OCI-LY1 (cell line): ENCODE results near the gene LRRC3C.

Experiments
- H2AFZ ChIP-seq: fragments of 200-600 bp; sonication (generic), shearing (Covaris generic); 2 replicates; pipeline ENCODE4 v1.6.0; 2014; ENCODE audit warnings: antibody characterized with exemption, mild to moderate bottlenecking, low read length
- H3F3A ChIP-seq: fragments of 200-600 bp; sonication (generic), shearing (Covaris generic); 2 replicates; pipeline ENCODE4 v1.6.0; 2014; ENCODE audit warnings: mild to moderate bottlenecking, antibody characterized with exemption, low read length, moderate library complexity; ENCODE audit not compliant: insufficient read depth
- H3K27ac ChIP-seq: fragments of 200-600 bp; sonication (generic); 2 replicates; pipeline ENCODE4 v1.5.1; 2014; ENCODE audit warnings: low read length, mixed run types, mild to moderate bottlenecking, low read depth; ENCODE audit not compliant: poor library complexity, severe bottlenecking
- H3K27me3 ChIP-seq: fragments of 200-600 bp; sonication (generic); 2 replicates; pipeline ENCODE4 v1.6.0; 2014; ENCODE audit warnings: antibody characterized with exemption, mild to moderate bottlenecking, low read length, moderate library complexity; ENCODE audit not compliant: insufficient read depth
- H3K36me3 ChIP-seq: fragments of 200-600 bp; sonication (generic); 2 replicates; pipeline ENCODE4 v1.6.1; 2014; ENCODE audit warnings: mild to moderate bottlenecking, antibody characterized with exemption, low read length, moderate library complexity, mixed read lengths; ENCODE audit not compliant: insufficient read depth
- H3K4me1 ChIP-seq: fragments of 200-600 bp; sonication (generic); 2 replicates; pipeline ENCODE4 v1.5.1; 2014; ENCODE audit warnings: mild to moderate bottlenecking, low read length, moderate library complexity; ENCODE audit not compliant: insufficient read depth, severe bottlenecking
- H3K4me2 ChIP-seq: fragments of 200-600 bp; sonication (generic), shearing (Covaris generic); 2 replicates; pipeline ENCODE4 v1.6.1; 2014; ENCODE audit warnings: low read length
- H3K4me3 ChIP-seq: fragments of 200-600 bp; sonication (generic); 2 replicates; pipeline ENCODE4 v1.5.1; 2014; ENCODE audit warnings: low read length, low read depth, mild to moderate bottlenecking, mixed read lengths; ENCODE audit not compliant: poor library complexity, severe bottlenecking
- H3K79me2 ChIP-seq: fragments of 200-600 bp; shearing (Covaris generic); 2 replicates; pipeline ENCODE4 v1.6.1; 2016; ENCODE audit warnings: mixed run types, low read length, mixed read lengths; ENCODE audit not compliant: insufficient read depth
- H3K9ac ChIP-seq: fragments of 200-600 bp; sonication (generic), shearing (Covaris generic); 2 replicates; pipeline ENCODE4 v1.6.1; 2014; ENCODE audit warnings: mild to moderate bottlenecking, low read length, mixed read lengths
- H3K9me2 ChIP-seq: fragments of 200-600 bp; sonication (generic), shearing (Covaris generic); 2 replicates; pipeline ENCODE4 v1.6.1; 2014; ENCODE audit warnings: low read depth, mild to moderate bottlenecking, low read length, mixed read lengths
- H3K9me3 ChIP-seq: fragments of 200-600 bp; shearing (Covaris generic); 2 replicates; pipeline ENCODE4 v1.6.1; 2014; ENCODE audit warnings: low read length, mixed read lengths
- H4K20me1 ChIP-seq: fragments of 200-600 bp; sonication (generic), shearing (Covaris generic); 2 replicates; pipeline ENCODE4 v1.6.0; 2016; ENCODE audit warnings: mild to moderate bottlenecking, low read length; ENCODE audit not compliant: insufficient read depth
- CTCF ChIP-seq: fragments of 200-600 bp; sonication (generic), shearing (Covaris generic); IDR thresholded peaks from 2 replicates; pipeline ENCODE4 v1.5.1; 2017; ENCODE audit warnings: mild to moderate bottlenecking, antibody characterized with exemption, low read length, moderate library complexity, mixed read lengths
- EZH2 ChIP-seq: fragments of 200-600 bp; sonication (generic), shearing (Covaris generic); IDR thresholded peaks from 2 replicates; pipeline ENCODE4 v1.8.0; 2017; ENCODE audit warnings: borderline replicate concordance, mixed run types, mild to moderate bottlenecking, antibody characterized with exemption, low read length, moderate library complexity, mixed read lengths

Gene LRRC3C

GRCh38 chr17:39926135-39926587 lies 1.4 kb upstream of the LRRC3C start:
- H3K9me2 ChIP-seq = no peaks in the 10 kb centered on the region
- peak overlapping the region; percentile 83 for H3K27ac ChIP-seq
- H3K9ac ChIP-seq = peak overlapping the region; percentile 76
- H3K27me3 ChIP-seq = no peaks in the 10 kb centered on the region
- peaks cover 32% of the 10 kb centered on the region for H3K36me3 ChIP-seq
- no peak for TF ChIP-seq CTCF
- TF ChIP-seq EZH2 = no peak
- H3K79me2 ChIP-seq = peaks cover 24% of the 10 kb centered on the region
- peak overlapping the region; percentile 88 for H3K4me2 ChIP-seq
- H2AFZ ChIP-seq = no peak overlapping the region
- peak overlapping the region; percentile 78 for H3K4me3 ChIP-seq
- peaks cover 56% of the 10 kb centered on the region for H3K4me1 ChIP-seq
- H3K9me3 ChIP-seq = no peaks in the 10 kb centered on the region
- no peaks in the 10 kb centered on the region for H4K20me1 ChIP-seq
- H3F3A ChIP-seq = no peaks in the 10 kb centered on the region

GRCh38 chr17:39926588-39927100 lies 888 bp upstream of the LRRC3C start:
- H3K4me1 ChIP-seq = peaks cover 52% of the 10 kb centered on the region
- no peaks in the 10 kb centered on the region for H3K9me2 ChIP-seq
- H3K4me3 ChIP-seq = peak overlapping the region; percentile 78
- H2AFZ ChIP-seq = no peak overlapping the region
- H3K4me2 ChIP-seq = peak overlapping the region; percentile 88
- H3K27ac ChIP-seq = peak overlapping the region; percentile 83
- H3F3A ChIP-seq = no peaks in the 10 kb centered on the region
- TF ChIP-seq EZH2 = no peak
- peaks cover 27% of the 10 kb centered on the region for H3K36me3 ChIP-seq
- H3K27me3 ChIP-seq = no peaks in the 10 kb centered on the region
- H3K79me2 ChIP-seq = peaks cover 24% of the 10 kb centered on the region
- H4K20me1 ChIP-seq = no peaks in the 10 kb centered on the region
- no peaks in the 10 kb centered on the region for H3K9me3 ChIP-seq
- peak overlapping the region; percentile 76 for H3K9ac ChIP-seq

- Histone ChIP-seq H2AFZ (peak overlapping the region; percentile 72), H3K4me2 (peak overlapping the region; percentile 88), H3K4me3 (peak overlapping the region; percentile 78), H3K9me2 (no peaks in the 10 kb centered on the region), H3K79me2 (peaks cover 24% of the 10 kb centered on the region), H3F3A (no peaks in the 10 kb centered on the region), H3K27ac (peak overlapping the region; percentile 72), H3K27me3 (no peaks in the 10 kb centered on the region), H3K9me3 (no peaks in the 10 kb centered on the region), H3K36me3 (peaks cover 12% of the 10 kb centered on the region), H3K4me1 (peaks cover 43% of the 10 kb centered on the region), H3K9ac (peak overlapping the region; percentile 76), H4K20me1 (no peaks in the 10 kb centered on the region)
- TF ChIP-seq CTCF (no peak), EZH2 (no peak)
Measured at GRCh38 chr17:39927929-39928857, 661 bp downstream of the LRRC3C start.
